ENCODE data around the gene TLN1. TPM values are rescaled to one million over a fixed set of nuclear protein-coding genes. Genes with fewer than 3 reads are reported as not detected.

TLN1 gene
- polyA plus RNA-seq, 1 experiment, result 399 TPM

DNA sequence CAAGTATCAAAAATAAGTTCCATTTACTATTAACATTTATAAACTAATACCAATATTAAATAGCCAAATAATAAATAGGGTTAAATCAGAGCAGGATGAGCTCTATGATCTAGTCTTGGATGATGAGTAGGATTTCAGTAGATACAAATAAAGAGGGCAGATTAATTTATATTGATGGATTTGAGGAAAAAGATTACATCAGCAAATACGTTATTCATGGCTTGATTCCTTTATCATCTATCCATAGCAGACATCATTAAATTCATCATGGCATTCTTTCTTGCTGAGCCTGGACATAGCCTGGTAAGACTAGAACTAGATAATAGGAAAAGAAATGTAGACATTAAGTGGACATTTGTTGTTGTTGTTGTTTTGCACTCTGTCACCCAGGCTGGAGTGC, 35.5 kb upstream of the TLN1 start:
- peaks cover 16% of the 10 kb centered on the region for H3K27me3 ChIP-seq (ENCODE audit: control insufficient read depth, insufficient read depth, low read length)
- TF ChIP-seq, protein P1, sequence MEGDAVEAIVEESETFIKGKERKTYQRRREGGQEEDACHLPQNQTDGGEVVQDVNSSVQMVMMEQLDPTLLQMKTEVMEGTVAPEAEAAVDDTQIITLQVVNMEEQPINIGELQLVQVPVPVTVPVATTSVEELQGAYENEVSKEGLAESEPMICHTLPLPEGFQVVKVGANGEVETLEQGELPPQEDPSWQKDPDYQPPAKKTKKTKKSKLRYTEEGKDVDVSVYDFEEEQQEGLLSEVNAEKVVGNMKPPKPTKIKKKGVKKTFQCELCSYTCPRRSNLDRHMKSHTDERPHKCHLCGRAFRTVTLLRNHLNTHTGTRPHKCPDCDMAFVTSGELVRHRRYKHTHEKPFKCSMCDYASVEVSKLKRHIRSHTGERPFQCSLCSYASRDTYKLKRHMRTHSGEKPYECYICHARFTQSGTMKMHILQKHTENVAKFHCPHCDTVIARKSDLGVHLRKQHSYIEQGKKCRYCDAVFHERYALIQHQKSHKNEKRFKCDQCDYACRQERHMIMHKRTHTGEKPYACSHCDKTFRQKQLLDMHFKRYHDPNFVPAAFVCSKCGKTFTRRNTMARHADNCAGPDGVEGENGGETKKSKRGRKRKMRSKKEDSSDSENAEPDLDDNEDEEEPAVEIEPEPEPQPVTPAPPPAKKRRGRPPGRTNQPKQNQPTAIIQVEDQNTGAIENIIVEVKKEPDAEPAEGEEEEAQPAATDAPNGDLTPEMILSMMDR (IDR thresholded peaks at IDR 0.05; ENCODE audit: insufficient read depth, low read depth, low read length), result no peak
- CTCF ChIA-PET, result interaction anchor here (0.6 to 14.0 kb wide), 2 partner anchors 21 to 138 kb away, joined by 4 to 89 read pairs; partner anchors contain the start of gene HRCT1
- no peaks in the 10 kb centered on the region for H3K36me3 ChIP-seq (ENCODE audit: control insufficient read depth, insufficient read depth, low read length)
- no peak for DNase-seq (ENCODE audit: low read depth)
- POLR2A ChIA-PET, result no interaction called here
- H3K4me3 ChIP-seq (ENCODE audit: low read depth, low read length), result no peak overlapping the region

DNA sequence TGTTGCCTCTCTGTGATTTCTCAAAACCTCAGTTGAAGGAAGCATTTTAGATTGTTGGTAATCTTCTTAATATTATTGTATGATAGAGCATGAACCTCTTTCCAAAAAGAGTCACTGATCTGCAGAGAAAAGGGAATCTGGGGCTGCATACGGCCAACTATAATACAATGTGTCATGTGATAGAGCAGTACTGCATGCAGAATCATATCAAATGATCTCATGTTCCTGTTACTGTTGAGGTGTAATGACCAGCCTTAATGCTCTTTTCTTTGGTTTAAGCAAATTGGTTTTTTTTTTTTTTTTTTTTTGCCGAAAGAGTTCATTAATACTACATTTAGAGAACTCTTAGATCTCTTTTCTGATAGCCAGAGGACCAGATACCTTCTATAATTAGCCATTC, 35.0 kb upstream of the TLN1 start:
- Histone ChIP-seq H3K4me3 (ENCODE audit: low read depth, low read length) (no peak overlapping the region), H3K36me3 (ENCODE audit: control insufficient read depth, insufficient read depth, low read length) (no peaks in the 10 kb centered on the region), H3K27me3 (ENCODE audit: control insufficient read depth, insufficient read depth, low read length) (peaks cover 16% of the 10 kb centered on the region)
- ChIA-PET POLR2A (no interaction called here), CTCF (interaction anchor here (1.0 to 14.0 kb wide), 2 partner anchors 19 to 22 kb away, joined by 3 to 89 read pairs; no protein-coding TSS in a partner anchor)
- TF ChIP-seq, protein P1 (IDR thresholded peaks at IDR 0.05; ENCODE audit: insufficient read depth, low read depth, low read length), result no peak
- no peak for DNase-seq (ENCODE audit: low read depth)

DNA sequence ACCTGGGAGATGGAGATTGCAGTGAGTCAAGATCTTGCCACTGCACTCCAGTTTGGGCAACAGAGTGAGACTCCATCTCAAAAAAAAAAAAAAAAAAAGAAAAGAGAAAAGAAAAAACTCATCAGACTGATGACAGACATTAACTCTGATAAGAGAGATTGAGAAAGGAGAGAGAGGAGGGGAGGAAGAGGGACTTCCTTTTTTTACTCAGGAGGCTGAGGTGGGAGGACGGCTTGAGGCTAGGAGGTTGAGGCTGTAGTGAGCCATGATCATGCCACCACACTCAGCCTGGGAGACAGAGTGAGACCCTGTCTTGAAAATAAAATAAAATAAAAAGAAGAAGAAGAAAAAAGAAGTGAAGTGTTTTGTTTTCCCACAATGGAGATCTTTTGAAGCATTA, 31.8 kb upstream of the TLN1 start:
- TF ChIP-seq, protein P1 (IDR thresholded peaks at IDR 0.05; ENCODE audit: insufficient read depth, low read depth, low read length), result no peak
- Histone ChIP-seq H3K36me3 (ENCODE audit: control insufficient read depth, insufficient read depth, low read length) (no peaks in the 10 kb centered on the region), H3K27me3 (ENCODE audit: control insufficient read depth, insufficient read depth, low read length) (no peaks in the 10 kb centered on the region), H3K4me3 (ENCODE audit: low read depth, low read length) (no peak overlapping the region)
- CTCF ChIA-PET, result interaction anchor here (1.1 to 1.6 kb wide), 3 partner anchors 9 to 12 kb away, joined by 3 read pairs; no protein-coding TSS in a partner anchor
- POLR2A ChIA-PET, result no interaction called here
- DNase-seq (ENCODE audit: low read depth), result no peak

DNA sequence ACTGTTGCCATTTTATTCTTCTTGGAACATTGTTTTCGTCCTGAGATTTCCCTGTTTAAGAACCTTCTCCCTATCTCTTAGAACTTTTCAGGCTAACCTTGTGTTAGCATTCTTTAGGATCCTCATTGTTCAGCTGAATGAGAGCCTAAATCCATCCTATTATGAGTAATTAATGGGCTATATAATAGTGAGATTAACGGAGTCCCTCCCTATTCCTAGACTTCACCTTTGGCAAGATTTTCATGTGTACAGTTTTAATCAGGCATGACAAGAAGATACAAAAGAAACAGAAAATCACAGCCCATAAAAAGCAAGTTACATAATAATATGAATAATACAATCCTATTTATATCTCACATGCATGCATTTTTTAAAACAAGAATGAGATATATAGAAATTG, 31.2 kb upstream of the TLN1 start:
- DNase-seq (ENCODE audit: low read depth), result no peak
- CTCF ChIA-PET, result interaction anchor here (0.6 to 0.8 kb wide), 5 partner anchors 23 to 139 kb away, joined by 3 to 4 read pairs (median 4); no protein-coding TSS in a partner anchor
- TF ChIP-seq, protein P1 (IDR thresholded peaks at IDR 0.05; ENCODE audit: insufficient read depth, low read depth, low read length), result no peak
- POLR2A ChIA-PET, result no interaction called here
- Histone ChIP-seq H3K4me3 (ENCODE audit: low read depth, low read length) (no peak overlapping the region), H3K36me3 (ENCODE audit: control insufficient read depth, insufficient read depth, low read length) (no peaks in the 10 kb centered on the region), H3K27me3 (ENCODE audit: control insufficient read depth, insufficient read depth, low read length) (no peaks in the 10 kb centered on the region)

DNA sequence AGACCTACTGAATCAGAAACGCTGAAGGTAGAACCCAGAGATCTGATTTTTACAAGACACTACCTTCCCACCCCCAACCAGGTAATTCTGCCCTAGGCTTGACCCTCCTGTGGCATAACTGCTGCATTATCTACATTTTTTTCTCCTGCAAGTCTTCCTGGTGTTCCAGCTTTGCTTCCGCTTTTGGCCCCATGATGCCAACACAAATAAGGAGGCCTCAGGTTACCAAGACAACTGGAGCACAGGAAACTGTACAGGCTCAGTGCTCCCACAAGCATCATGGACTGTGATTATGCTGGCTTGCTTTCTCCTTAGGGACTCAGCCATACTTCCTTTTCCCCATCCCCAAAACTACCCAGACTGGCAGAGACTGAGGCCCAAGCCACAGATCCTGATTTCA, 28.7 kb upstream of the TLN1 start:
- H3K4me3 ChIP-seq (ENCODE audit: low read depth, low read length), result no peak overlapping the region
- H3K27me3 ChIP-seq (ENCODE audit: control insufficient read depth, insufficient read depth, low read length), result no peaks in the 10 kb centered on the region
- POLR2A ChIA-PET, result no interaction called here
- CTCF ChIA-PET, result interaction anchor here (1.2 to 2.2 kb wide), 4 partner anchors 10 to 113 kb away, joined by 3 to 6 read pairs (median 4); no protein-coding TSS in a partner anchor
- H3K36me3 ChIP-seq (ENCODE audit: control insufficient read depth, insufficient read depth, low read length), result no peaks in the 10 kb centered on the region
- TF ChIP-seq, protein P1 (IDR thresholded peaks at IDR 0.05; ENCODE audit: insufficient read depth, low read depth, low read length), result no peak
- DNase-seq (ENCODE audit: low read depth), result no peak

Measured in BJ (cell line).